ENCODE results near the gene ZNF668. TPM values are rescaled to one million over a fixed set of nuclear protein-coding genes. Genes with fewer than 3 reads are reported as not detected.

ZNF668 gene
- total and polyA plus RNA-seq, 2 of the 4 experiments (the other 2 are of a cell fraction): 4.5 to 11.6 TPM

GRCh38 chr16:31025339-31025738 lies 48.7 kb downstream of the ZNF668 start:
- no peak overlapping the region for H2AK5ac ChIP-seq (ENCODE audit: low read depth, low read length)
- H3K23ac ChIP-seq (ENCODE audit: low read depth, low read length): no peak overlapping the region; the same call in 1 of the 2 replicates
- ChIA-PET CTCF (no interaction called here), POLR2A (ENCODE audit: unreplicated experiment) (no interaction called here)
- ATAC-seq (ENCODE audit: low read depth): no peak
- H3K18ac ChIP-seq (ENCODE audit: low read depth, low read length): no peak overlapping the region
- H2BK20ac ChIP-seq (ENCODE audit: low read depth, low read length): no peak overlapping the region
- H4K8ac ChIP-seq (ENCODE audit: low read depth in 2 of 2, low read length in 2 of 2): peak overlapping the region in 1 of 2 experiments; percentile 23; a peak in 1 of 4 replicates
- H4K20me1 ChIP-seq (ENCODE audit: insufficient read depth, low read length): no peaks in the 10 kb centered on the region
- no TSS peak for BruUV-seq (replicated peaks)
- no peak overlapping the region for H2BK15ac ChIP-seq (ENCODE audit: low read depth, low read length)
- no peak overlapping the region for H4K91ac ChIP-seq (ENCODE audit: insufficient read depth, low read depth, low read length)
- H2BK5ac ChIP-seq (ENCODE audit: low read depth, low read length, poor library complexity, severe bottlenecking): no peak overlapping the region
- H3K36me3 ChIP-seq (ENCODE audit: control insufficient read depth, insufficient read depth, low read length): no peaks in the 10 kb centered on the region
- no peak overlapping the region for H2AK9ac ChIP-seq (replicated peaks; ENCODE audit: low read depth, low read length, poor library complexity)
- DNase-seq: no peak
- no peak overlapping the region for H2BK120ac ChIP-seq (ENCODE audit: low read depth, low read length)
- 76% methylated on average over 5 of the region's 5 CpGs; no CpG with 5 or more reads in 1 of the 2 experiments for WGBS, 2 experiments (ENCODE audit: extremely low coverage in 2 of 2, insufficient read length in 1 of 2)
- H3K4me1 ChIP-seq (ENCODE audit: control insufficient read depth, insufficient read depth, low read length): no peaks in the 10 kb centered on the region
- no peak overlapping the region for H3K27ac ChIP-seq (ENCODE audit: insufficient read depth, low read length)
- no peaks in the 10 kb centered on the region for H3K79me1 ChIP-seq (ENCODE audit: low read depth in 1 of 2, low read length in 2 of 2)
- H3K27me3 ChIP-seq (ENCODE audit: control insufficient read depth, insufficient read depth, low read length): no peaks in the 10 kb centered on the region
- peak overlapping the region; percentile 40 for H2AFZ ChIP-seq (replicated peaks; ENCODE audit: low read length, poor library complexity)
- no peaks in the 10 kb centered on the region for H3K9me3 ChIP-seq (ENCODE audit: control insufficient read depth, insufficient read depth, low read length)
- H4K5ac ChIP-seq (ENCODE audit: low read depth, low read length): no peak overlapping the region
- no peak overlapping the region for H3K56ac ChIP-seq (ENCODE audit: extremely low read depth, insufficient read depth, low read length)
- no peak for TF ChIP-seq FOS (IDR thresholded peaks at IDR 0.05; ENCODE audit: low read depth, low read length)
- no peak for TF ChIP-seq MXI1 (IDR thresholded peaks at IDR 0.05; ENCODE audit: borderline replicate concordance, low read depth, low read length)
- no peak for TF ChIP-seq MAFK (IDR thresholded peaks at IDR 0.05; ENCODE audit: low read depth, low read length)
- TF ChIP-seq BHLHE40 (IDR thresholded peaks at IDR 0.05; ENCODE audit: low read depth, low read length): no peak
- TF ChIP-seq POLR2A (IDR thresholded peaks at IDR 0.05; ENCODE audit: low read depth, low read length): no peak
- no peak for TF ChIP-seq CEBPB (IDR thresholded peaks at IDR 0.05; ENCODE audit: low read depth, low read length)
- no peak overlapping the region for H3K9ac ChIP-seq (ENCODE audit: low read depth, low read length)
- dilution Hi-C loops (cut with HindIII; ENCODE audit: low sequenced_read_pairs, unreplicated experiment) (no loop called here), in situ Hi-C loops (cut with MboI; ENCODE audit: low sequenced_read_pairs) (no loop called here), intact Hi-C loops (cut with micrococcal nuclease) (no loop called here)
- no peak overlapping the region for H3K14ac ChIP-seq (replicated peaks; ENCODE audit: low read depth, low read length)
- no peak overlapping the region for H3K4me2 ChIP-seq (ENCODE audit: low read depth, low read length)
- no peaks in the 10 kb centered on the region for H3K9me1 ChIP-seq (ENCODE audit: insufficient read depth, low read length)
- no peak overlapping the region for H3K4ac ChIP-seq (ENCODE audit: low read depth, low read length)
- no peak overlapping the region for H3K4me3 ChIP-seq (ENCODE audit: insufficient read depth, low read depth, low read length)

All from IMR-90 (cell line).